ENCODE data around the gene TMEM30A. TPM values are rescaled to one million over a fixed set of nuclear protein-coding genes. Genes with fewer than 3 reads are reported as not detected.

Gene TMEM30A
- total and polyA plus RNA-seq, 2 of the 13 experiments (the other 11 are each of a cell fraction or from before 2014, with no cell fraction given): 17.6 to 54.4 TPM

DNA sequence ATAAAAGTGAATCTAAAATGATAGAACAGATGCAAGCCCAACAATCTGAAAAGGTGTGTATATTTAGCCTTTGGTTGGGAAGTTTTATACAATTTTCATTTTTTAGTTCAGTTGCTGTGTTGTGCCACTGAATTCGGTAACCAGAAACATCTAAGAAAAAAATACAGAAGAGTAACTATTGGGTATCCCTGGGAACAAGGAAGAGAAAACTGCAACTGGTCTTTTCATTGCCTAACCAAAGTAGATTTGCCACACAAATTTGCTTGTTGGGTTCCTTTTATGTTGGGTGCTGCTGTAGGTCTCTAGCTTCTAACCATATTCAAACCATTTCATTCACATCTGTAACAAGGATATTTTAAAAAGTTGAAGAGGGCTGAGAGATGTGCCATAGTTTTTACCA, 2.8 kb upstream of the TMEM30A start (continued):
- TF ChIP-seq PAX8 (CRISPR knock-in tag; IDR thresholded peaks at IDR 0.05; ENCODE audit: borderline replicate concordance): no peak
- no peak for TF ChIP-seq AHR (CRISPR knock-in tag; IDR thresholded peaks at IDR 0.05)
- TF ChIP-seq, protein P1, sequence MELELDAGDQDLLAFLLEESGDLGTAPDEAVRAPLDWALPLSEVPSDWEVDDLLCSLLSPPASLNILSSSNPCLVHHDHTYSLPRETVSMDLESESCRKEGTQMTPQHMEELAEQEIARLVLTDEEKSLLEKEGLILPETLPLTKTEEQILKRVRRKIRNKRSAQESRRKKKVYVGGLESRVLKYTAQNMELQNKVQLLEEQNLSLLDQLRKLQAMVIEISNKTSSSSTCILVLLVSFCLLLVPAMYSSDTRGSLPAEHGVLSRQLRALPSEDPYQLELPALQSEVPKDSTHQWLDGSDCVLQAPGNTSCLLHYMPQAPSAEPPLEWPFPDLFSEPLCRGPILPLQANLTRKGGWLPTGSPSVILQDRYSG (CRISPR knock-in tag; IDR thresholded peaks at IDR 0.05): no peak

DNA sequence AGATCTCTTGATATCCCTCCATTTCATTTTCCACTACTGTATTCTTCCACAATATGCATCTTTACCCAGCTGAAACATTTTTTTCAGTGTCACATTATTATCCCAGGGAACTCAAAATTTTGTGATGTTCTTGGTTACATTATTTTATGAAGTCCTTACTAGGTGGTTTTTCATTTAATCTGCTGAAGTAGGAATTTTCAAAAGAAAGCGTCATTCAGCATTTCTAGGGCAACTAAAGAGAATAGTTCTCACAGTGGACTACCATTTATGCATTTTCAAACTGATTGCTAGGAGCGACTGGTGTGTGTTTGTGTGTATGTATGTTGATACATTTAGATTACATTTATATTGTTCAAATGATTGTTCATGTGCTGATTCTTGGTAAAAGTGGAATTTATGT, 2.4 kb upstream of the TMEM30A start:
- no peaks in the 10 kb centered on the region for H3K36me3 ChIP-seq (replicated peaks in 1 of 2; ENCODE audit: control insufficient read depth in 1 of 2, insufficient read depth in 2 of 2, low read length in 2 of 2)
- no TSS peak for BruUV-seq (replicated peaks)
- in situ Hi-C loops (cut with HindIII; ENCODE audit: extremely low pct_ligation_motif_present, low pct_unique_long_range_greater_than_20kb) (loop anchor here (10.0 kb wide), 1 partner anchor 238 kb away; no protein-coding TSS in a partner anchor), intact Hi-C loops (cut with micrococcal nuclease; ENCODE audit: unreplicated experiment) (loop anchor here (5.0 kb wide), 1 partner anchor 315 kb away; the partner anchor contains the start of gene SENP6)
- H3K9me3 ChIP-seq (ENCODE audit: low read length): no peaks in the 10 kb centered on the region
- FAIRE-seq: no peak
- peaks cover 25% of the 10 kb centered on the region for H3K4me1 ChIP-seq (ENCODE audit: insufficient read depth, low read length)
- no peaks in the 10 kb centered on the region; a peak in 1 of 5 replicates for H3K27me3 ChIP-seq (ENCODE audit: control insufficient read depth in 1 of 2, insufficient read depth in 2 of 2, low read length in 2 of 2)
- no peak overlapping the region for H2AFZ ChIP-seq (ENCODE audit: low read length)
- no peak for ATAC-seq
- ChIA-PET POLR2A (no interaction called here), CTCF (ENCODE audit: low intra/inter-chr PET ratio, low total read pairs) (no interaction called here)
- no peak overlapping the region for H3K4me2 ChIP-seq (ENCODE audit: low read depth, low read length)
- no peak overlapping the region for H3K4me3 ChIP-seq (replicated peaks in 1 of 3; ENCODE audit: insufficient read depth in 1 of 3, low read depth in 2 of 3, low read length in 3 of 3)
- 98% methylated on average over 2 of the region's 2 CpGs for WGBS (ENCODE audit: low lambda C conversion rate)
- H3K79me2 ChIP-seq (ENCODE audit: insufficient read depth, low read length): peaks cover 29% of the 10 kb centered on the region
- no peak overlapping the region for H3K9ac ChIP-seq (ENCODE audit: insufficient read depth, low read depth, low read length)
- TF ChIP-seq, protein P2, sequence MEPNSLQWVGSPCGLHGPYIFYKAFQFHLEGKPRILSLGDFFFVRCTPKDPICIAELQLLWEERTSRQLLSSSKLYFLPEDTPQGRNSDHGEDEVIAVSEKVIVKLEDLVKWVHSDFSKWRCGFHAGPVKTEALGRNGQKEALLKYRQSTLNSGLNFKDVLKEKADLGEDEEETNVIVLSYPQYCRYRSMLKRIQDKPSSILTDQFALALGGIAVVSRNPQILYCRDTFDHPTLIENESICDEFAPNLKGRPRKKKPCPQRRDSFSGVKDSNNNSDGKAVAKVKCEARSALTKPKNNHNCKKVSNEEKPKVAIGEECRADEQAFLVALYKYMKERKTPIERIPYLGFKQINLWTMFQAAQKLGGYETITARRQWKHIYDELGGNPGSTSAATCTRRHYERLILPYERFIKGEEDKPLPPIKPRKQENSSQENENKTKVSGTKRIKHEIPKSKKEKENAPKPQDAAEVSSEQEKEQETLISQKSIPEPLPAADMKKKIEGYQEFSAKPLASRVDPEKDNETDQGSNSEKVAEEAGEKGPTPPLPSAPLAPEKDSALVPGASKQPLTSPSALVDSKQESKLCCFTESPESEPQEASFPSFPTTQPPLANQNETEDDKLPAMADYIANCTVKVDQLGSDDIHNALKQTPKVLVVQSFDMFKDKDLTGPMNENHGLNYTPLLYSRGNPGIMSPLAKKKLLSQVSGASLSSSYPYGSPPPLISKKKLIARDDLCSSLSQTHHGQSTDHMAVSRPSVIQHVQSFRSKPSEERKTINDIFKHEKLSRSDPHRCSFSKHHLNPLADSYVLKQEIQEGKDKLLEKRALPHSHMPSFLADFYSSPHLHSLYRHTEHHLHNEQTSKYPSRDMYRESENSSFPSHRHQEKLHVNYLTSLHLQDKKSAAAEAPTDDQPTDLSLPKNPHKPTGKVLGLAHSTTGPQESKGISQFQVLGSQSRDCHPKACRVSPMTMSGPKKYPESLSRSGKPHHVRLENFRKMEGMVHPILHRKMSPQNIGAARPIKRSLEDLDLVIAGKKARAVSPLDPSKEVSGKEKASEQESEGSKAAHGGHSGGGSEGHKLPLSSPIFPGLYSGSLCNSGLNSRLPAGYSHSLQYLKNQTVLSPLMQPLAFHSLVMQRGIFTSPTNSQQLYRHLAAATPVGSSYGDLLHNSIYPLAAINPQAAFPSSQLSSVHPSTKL (CRISPR knock-in tag; IDR thresholded peaks at IDR 0.05): no peak
- TF ChIP-seq ZSCAN31 (CRISPR knock-in tag; IDR thresholded peaks at IDR 0.05; ENCODE audit: low read depth) (no peak), MAFK (conservative IDR thresholded peaks at IDR 0.05 in 1 of 2, IDR thresholded peaks at IDR 0.05 in 1 of 2; ENCODE audit: low read length in 2 of 2) (peak; percentile 13 to 35; a peak in 1 of 4 replicates), ZNF264 (CRISPR knock-in tag; IDR thresholded peaks at IDR 0.05) (no peak)
- TF ChIP-seq, protein P3, sequence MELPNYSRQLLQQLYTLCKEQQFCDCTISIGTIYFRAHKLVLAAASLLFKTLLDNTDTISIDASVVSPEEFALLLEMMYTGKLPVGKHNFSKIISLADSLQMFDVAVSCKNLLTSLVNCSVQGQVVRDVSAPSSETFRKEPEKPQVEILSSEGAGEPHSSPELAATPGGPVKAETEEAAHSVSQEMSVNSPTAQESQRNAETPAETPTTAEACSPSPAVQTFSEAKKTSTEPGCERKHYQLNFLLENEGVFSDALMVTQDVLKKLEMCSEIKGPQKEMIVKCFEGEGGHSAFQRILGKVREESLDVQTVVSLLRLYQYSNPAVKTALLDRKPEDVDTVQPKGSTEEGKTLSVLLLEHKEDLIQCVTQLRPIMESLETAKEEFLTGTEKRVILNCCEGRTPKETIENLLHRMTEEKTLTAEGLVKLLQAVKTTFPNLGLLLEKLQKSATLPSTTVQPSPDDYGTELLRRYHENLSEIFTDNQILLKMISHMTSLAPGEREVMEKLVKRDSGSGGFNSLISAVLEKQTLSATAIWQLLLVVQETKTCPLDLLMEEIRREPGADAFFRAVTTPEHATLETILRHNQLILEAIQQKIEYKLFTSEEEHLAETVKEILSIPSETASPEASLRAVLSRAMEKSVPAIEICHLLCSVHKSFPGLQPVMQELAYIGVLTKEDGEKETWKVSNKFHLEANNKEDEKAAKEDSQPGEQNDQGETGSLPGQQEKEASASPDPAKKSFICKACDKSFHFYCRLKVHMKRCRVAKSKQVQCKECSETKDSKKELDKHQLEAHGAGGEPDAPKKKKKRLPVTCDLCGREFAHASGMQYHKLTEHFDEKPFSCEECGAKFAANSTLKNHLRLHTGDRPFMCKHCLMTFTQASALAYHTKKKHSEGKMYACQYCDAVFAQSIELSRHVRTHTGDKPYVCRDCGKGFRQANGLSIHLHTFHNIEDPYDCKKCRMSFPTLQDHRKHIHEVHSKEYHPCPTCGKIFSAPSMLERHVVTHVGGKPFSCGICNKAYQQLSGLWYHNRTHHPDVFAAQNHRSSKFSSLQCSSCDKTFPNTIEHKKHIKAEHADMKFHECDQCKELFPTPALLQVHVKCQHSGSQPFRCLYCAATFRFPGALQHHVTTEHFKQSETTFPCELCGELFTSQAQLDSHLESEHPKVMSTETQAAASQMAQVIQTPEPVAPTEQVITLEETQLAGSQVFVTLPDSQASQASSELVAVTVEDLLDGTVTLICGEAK (IDR thresholded peaks at IDR 0.05): no peak
- TF ChIP-seq, protein P3 (CRISPR knock-in tag; IDR thresholded peaks at IDR 0.05): no peak
- peaks cover 12% of the 10 kb centered on the region for H4K20me1 ChIP-seq (ENCODE audit: insufficient read depth, low read length)
- H3K27ac ChIP-seq (ENCODE audit: extremely low read length, insufficient read depth, low read length): no peak overlapping the region
- no peak for DNase-seq (ENCODE audit: low spot score)

Data from HepG2 (cell line).